SK-N-SH (cell line): ENCODE measurements around the gene ZDHHC11. TPM values are rescaled to one million over a fixed set of nuclear protein-coding genes. Genes with fewer than 3 reads are reported as not detected.
"Not testable (repeated sequence)": the region's sequence is repeated elsewhere in the genome, so short reads cannot be mapped to it uniquely, and the experiment has no call there.

ENCODE experiments used
- CTCF ChIA-PET: fragments of 300-600, 350-600 bp; formaldehyde crosslinking; extraction: SDS; loops from one replicate; lab custom pipeline; 2021; lab: Yijun Ruan, JAX
- POLR2A ChIA-PET: fragments of 350-600 bp; sonication (Branson Sonifier 250); formaldehyde crosslinking; extraction: SDS; loops from one replicate; lab custom pipeline; 2020; ENCODE audit warnings: antibody characterized with exemption, inconsistent platforms; lab: Yijun Ruan, JAX
- DNase-seq: peaks from one replicate; pipeline ENCODE4 v3.0.0; 2012
- H2AFZ ChIP-seq: fragments of 200-600 bp; sonication (generic); 2 replicates; pipeline ENCODE4 v1.8.1; 2016; ENCODE audit warnings: antibody characterized with exemption, mild to moderate bottlenecking, low read depth
- H3F3A ChIP-seq: fragments of 200-600 bp; sonication (generic); replicated peaks from 2 replicates; pipeline ENCODE3; 2016; ENCODE audit warnings: antibody characterized with exemption, mild to moderate bottlenecking; ENCODE audit not compliant: insufficient read depth
- H3K27ac ChIP-seq, 2 experiments: fragments of 200-500 bp in 1 of 2; fragments of 200-600 bp in 1 of 2; sonication (Bioruptor generic) in 1 of 2; sonication (generic), shearing (Covaris generic) in 1 of 2; 2 replicates each; pipeline versions ENCODE4 v1.5.1 to v1.6.1; 2014 to 2016; ENCODE audit warnings: low read depth in 2 of 2, inconsistent platforms in 1 of 2, low read length in 1 of 2, mild to moderate bottlenecking in 1 of 2, mixed read lengths in 1 of 2
- H3K27me3 ChIP-seq: fragments of 200-600 bp; sonication (generic), shearing (Covaris generic); 2 replicates; pipeline ENCODE4 v1.6.1; 2016; ENCODE audit warnings: mixed run types; ENCODE audit not compliant: insufficient read depth
- H3K36me3 ChIP-seq, 2 experiments: fragments of 200-500 bp in 1 of 2; fragments of 200-600 bp in 1 of 2; sonication (Bioruptor generic) in 1 of 2; sonication (generic) in 1 of 2; replicated peaks in 1 of 2; 2 replicates each; pipeline versions ENCODE3 to v1.5.1; 2014 to 2016; ENCODE audit warnings: low read length in 1 of 2, mild to moderate bottlenecking in 1 of 2; ENCODE audit not compliant: insufficient read depth in 2 of 2, control insufficient read depth in 1 of 2
- H3K4me1 ChIP-seq, 2 experiments: fragments of 200-500 bp in 1 of 2; fragments of 200-600 bp in 1 of 2; sonication (Bioruptor generic) in 1 of 2; sonication (generic), shearing (Covaris generic) in 1 of 2; 2 replicates each; pipeline versions ENCODE4 v1.5.1 to v1.6.1; 2014 to 2016; ENCODE audit warnings: low read depth in 1 of 2, low read length in 1 of 2, mixed run types in 1 of 2; ENCODE audit not compliant: insufficient read depth in 2 of 2, control insufficient read depth in 1 of 2
- H3K4me2 ChIP-seq: fragments of 200-600 bp; sonication (generic), shearing (Covaris generic); 2 replicates; pipeline ENCODE4 v1.6.1; 2017; ENCODE audit warnings: mixed run types
- H3K4me3 ChIP-seq, 2 experiments: fragments of 200-500 bp in 1 of 2; fragments of 200-600 bp in 1 of 2; sonication (Bioruptor generic) in 1 of 2; sonication (generic), shearing (Covaris generic) in 1 of 2; 2 replicates each; pipeline versions ENCODE4 v1.5.1 to v1.8.1; 2014 to 2016; ENCODE audit warnings: low read depth in 2 of 2, inconsistent platforms in 1 of 2, low read length in 1 of 2, mild to moderate bottlenecking in 1 of 2, mixed read lengths in 1 of 2, moderate library complexity in 1 of 2
- H3K79me2 ChIP-seq: fragments of 200-600 bp; sonication (generic); 2 replicates; pipeline ENCODE4 v1.8.1; 2017; ENCODE audit warnings: mild to moderate bottlenecking; ENCODE audit not compliant: insufficient read depth
- H3K9ac ChIP-seq: fragments of 200-600 bp; sonication (generic); 2 replicates; pipeline ENCODE4 v1.6.1; 2017; ENCODE audit warnings: mixed run types
- H3K9me2 ChIP-seq: fragments of 200-600 bp; sonication (generic); 2 replicates; pipeline ENCODE4 v1.6.1; 2017; ENCODE audit warnings: mixed run types
- H3K9me3 ChIP-seq: fragments of 200-600 bp; sonication (generic); 2 replicates; pipeline ENCODE4 v1.6.1; 2017; ENCODE audit warnings: mixed run types, mild to moderate bottlenecking, moderate library complexity
- H4K20me1 ChIP-seq: fragments of 200-600 bp; sonication (generic); 2 replicates; pipeline ENCODE4 v1.6.1; 2017; ENCODE audit warnings: mild to moderate bottlenecking, mixed run types; ENCODE audit not compliant: insufficient read depth
- EP300 ChIP-seq, 2 experiments: IDR thresholded peaks; 2 replicates each; pipeline versions ENCODE4 v1.4.0 to v1.6.1; 2012; ENCODE audit warnings: borderline replicate concordance in 1 of 2, low read depth in 1 of 2, low read length in 1 of 2
- JUND ChIP-seq: IDR thresholded peaks from 2 replicates; pipeline ENCODE4 v1.4.0; 2012
- WGBS: methylation state at CpG from one replicate; pipeline ENCODE4 v1.1.6; 2017; ENCODE audit warnings: low lambda C conversion rate; 5-methylcytosine and 5-hydroxymethylcytosine counted together
- polyA plus RNA-seq, 3 experiments: library from polyadenylated mRNA; depleted of rRNA; stranded (reverse); fragments of >200 nt; gene quantifications; 2 replicates each; pipeline ENCODE4 v1.2.3, GENCODE V29; 2012
- TF ChIP-seq, protein P1 (sequence below): IDR thresholded peaks from 2 replicates; pipeline ENCODE4 v1.4.0; 2012; ENCODE audit warnings: low read depth, borderline replicate concordance

The ZDHHC11 gene
- polyA plus RNA-seq, 1 of the 3 experiments (the other 2 are of a cell fraction) = 0.76 TPM

DNA sequence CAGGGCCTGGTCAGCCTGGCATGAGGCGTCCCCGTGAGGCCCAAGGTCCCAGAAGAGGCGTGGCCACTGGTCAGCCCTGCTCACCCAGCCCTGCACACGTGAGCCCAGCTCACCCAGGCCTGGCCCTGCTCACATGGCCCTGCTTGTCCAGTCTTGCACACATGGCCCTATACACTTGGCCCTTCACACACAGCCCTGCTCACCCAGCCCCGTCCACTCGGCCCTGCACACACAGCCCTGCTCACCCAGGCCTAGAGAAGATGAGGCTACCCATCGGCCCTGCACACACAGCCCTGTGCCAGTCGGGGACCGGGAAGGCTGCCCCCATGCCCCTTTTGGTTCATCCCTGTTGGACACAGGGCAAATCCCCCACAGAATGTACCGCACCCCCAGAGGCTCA is 94.6 kb downstream of the ZDHHC11 start:
- H3F3A ChIP-seq = no peaks in the 10 kb centered on the region
- TF ChIP-seq, protein P1, sequence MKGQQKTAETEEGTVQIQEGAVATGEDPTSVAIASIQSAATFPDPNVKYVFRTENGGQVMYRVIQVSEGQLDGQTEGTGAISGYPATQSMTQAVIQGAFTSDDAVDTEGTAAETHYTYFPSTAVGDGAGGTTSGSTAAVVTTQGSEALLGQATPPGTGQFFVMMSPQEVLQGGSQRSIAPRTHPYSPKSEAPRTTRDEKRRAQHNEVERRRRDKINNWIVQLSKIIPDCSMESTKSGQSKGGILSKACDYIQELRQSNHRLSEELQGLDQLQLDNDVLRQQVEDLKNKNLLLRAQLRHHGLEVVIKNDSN = no peak
- TF ChIP-seq EP300 (IDR thresholded peaks at IDR 0.05; ENCODE audit: borderline replicate concordance in 1 of 2, low read depth in 1 of 2, low read length in 1 of 2) = no peak
- TF ChIP-seq JUND = no peak
- no peak overlapping the region for H3K9ac ChIP-seq
- POLR2A ChIA-PET = no interaction called here
- no peaks in the 10 kb centered on the region for H3K36me3 ChIP-seq
- WGBS = 29% methylated on average over 7 of the region's 10 CpGs
- H3K9me2 ChIP-seq = no peaks in the 10 kb centered on the region
- H2AFZ ChIP-seq = no peak overlapping the region
- no peaks in the 10 kb centered on the region for H3K9me3 ChIP-seq
- H4K20me1 ChIP-seq = no peaks in the 10 kb centered on the region
- peaks cover 0 to 14% of the 10 kb centered on the region in 2 experiments; a peak in 1 of 4 replicates for H3K4me1 ChIP-seq
- H3K4me2 ChIP-seq = no peak overlapping the region
- H3K79me2 ChIP-seq = no peaks in the 10 kb centered on the region
- no peaks in the 10 kb centered on the region; the same call in 1 of the 2 replicates for H3K27me3 ChIP-seq
- peak; percentile 14 for DNase-seq
- CTCF ChIA-PET = no interaction called here
- no peak overlapping the region for H3K4me3 ChIP-seq
- H3K27ac ChIP-seq = no peak overlapping the region

DNA sequence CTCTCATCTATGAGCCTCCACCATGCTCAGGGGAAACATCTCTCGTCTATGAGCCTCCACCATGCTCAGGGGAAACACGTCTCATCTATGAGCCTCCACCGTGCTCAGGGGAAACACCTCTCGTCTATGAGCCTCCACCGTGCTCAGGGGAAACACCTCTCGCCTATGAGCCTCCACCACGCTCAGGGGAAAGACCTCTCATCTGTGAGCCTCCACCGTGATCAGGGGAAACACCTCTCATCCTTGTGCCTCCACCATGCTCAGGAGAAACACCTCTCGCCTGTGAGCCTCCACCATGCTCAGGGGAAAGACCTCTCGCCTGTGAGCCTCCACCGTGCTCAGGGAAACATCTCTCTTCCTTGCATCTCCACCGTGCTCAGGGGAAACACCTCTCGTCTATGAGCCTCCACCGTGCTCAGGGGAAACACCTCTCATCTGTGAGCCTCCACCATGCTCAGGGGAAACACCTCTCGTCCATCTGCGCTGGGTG is 96.6 kb downstream of the ZDHHC11 start:
- CTCF ChIA-PET, H3K9me2 ChIP-seq, H3K9ac ChIP-seq, H3K4me3 ChIP-seq, H3F3A ChIP-seq, H3K27ac ChIP-seq, H3K27me3 ChIP-seq, H3K9me3 ChIP-seq, H2AFZ ChIP-seq, DNase-seq, H4K20me1 ChIP-seq, H3K4me2 ChIP-seq, POLR2A ChIA-PET, H3K79me2 ChIP-seq, H3K36me3 ChIP-seq: not testable (repeated sequence)
- H3K4me1 ChIP-seq = peaks cover 0 to 14% of the 10 kb centered on the region in 2 experiments; a peak in 1 of 4 replicates
- 30% methylated on average over 16 of the region's 16 CpGs for WGBS

DNA sequence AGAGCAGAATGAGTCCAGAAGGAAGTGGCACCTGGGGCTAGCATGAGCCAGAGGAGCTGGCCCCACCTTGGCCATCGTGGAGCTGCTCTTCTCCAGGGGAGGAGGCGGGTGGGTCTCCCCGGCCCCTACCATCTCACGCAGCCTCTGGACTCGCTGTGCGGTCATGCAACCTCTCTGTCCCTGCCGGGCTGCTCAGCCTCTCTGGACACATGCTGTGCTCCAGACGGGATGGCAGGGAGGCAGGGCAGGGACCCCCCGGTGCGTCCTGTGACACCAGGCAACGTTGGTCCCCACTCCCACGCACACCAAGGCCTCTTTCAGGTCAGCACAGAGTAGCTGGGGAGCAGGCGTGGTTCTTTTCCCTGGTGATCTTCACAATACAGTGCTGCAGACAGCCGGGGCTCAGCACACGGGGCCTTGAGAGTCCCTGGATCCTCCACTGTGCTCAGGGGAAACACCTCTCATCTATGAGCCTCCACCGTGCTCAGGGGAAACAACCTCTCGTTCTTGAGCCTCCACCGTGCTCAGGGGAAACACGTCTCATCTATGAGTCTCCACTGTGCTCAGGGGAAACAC is 97.1 kb downstream of the ZDHHC11 start:
- POLR2A ChIA-PET, DNase-seq, CTCF ChIA-PET: not testable (repeated sequence)

DNA sequence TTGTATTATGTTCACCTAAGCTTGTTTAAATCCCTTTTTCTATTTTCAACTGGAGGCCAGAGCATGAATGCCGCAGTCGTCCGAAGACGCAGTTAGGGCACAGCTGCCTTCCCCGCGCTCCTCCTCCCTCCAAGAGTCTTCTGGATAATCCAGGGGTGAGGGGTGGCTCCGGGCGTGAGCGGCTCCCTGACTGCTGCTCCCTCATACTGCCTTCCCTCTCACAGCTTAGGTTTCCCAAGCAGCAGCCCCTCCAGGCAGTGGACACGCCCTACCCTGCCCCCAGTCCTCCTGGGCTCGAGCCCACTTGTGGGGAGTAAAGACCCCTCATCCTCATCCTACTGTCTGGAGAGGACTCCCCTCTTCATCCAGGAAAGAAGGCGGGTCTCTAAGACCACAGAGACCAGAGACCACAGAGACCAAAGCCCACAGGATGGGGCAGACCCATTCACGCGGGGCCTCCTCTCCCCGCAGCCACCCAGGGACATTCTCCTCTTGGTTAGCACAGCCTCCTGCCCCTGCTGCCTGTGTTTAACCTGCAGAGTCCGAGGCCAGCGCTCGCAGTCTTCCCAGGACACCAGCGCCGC is 98.2 kb downstream of the ZDHHC11 start:
- H3K4me1 ChIP-seq, H3K79me2 ChIP-seq, H3F3A ChIP-seq, H3K36me3 ChIP-seq, H3K9ac ChIP-seq, H2AFZ ChIP-seq, CTCF ChIA-PET, H3K27me3 ChIP-seq, H3K9me2 ChIP-seq, H3K4me3 ChIP-seq, H3K27ac ChIP-seq, H3K9me3 ChIP-seq, POLR2A ChIA-PET, H4K20me1 ChIP-seq, H3K4me2 ChIP-seq: not testable (repeated sequence)
- 61% methylated on average over 13 of the region's 20 CpGs for WGBS
- DNase-seq = peak; percentile 1

More for the DNA sequence above, 97.1 kb downstream of the ZDHHC11 start:
- H4K20me1 ChIP-seq, H3K4me2 ChIP-seq, H2AFZ ChIP-seq, H3K27me3 ChIP-seq, H3F3A ChIP-seq, H3K9ac ChIP-seq, H3K79me2 ChIP-seq, H3K27ac ChIP-seq, H3K36me3 ChIP-seq, H3K9me2 ChIP-seq, H3K9me3 ChIP-seq, H3K4me3 ChIP-seq: not testable (repeated sequence)
- WGBS = 42% methylated on average over 14 of the region's 19 CpGs
- H3K4me1 ChIP-seq = peaks cover 0 to 14% of the 10 kb centered on the region in 2 experiments; a peak in 1 of 4 replicates

DNA sequence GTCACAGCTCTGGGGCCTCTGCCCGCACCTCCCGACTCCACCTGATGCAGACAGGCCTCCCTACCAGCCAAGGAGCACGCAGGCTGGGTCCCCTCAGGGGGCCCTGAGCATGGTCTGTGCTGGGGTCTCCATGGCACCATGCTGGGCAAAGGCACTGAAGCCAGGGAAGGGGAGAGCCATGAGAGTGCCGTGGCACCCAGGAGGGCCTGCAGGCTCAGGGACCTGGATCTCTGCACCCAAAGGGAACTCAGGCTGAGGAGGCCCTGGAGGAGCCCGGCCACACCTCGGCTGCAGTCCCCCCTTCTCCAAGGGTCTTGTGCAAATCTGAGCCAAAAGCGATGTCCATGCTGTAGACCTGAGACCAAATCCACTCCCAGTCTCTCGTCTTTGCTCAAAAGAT is 98.8 kb downstream of the ZDHHC11 start:
- 44% methylated on average over 4 of the region's 8 CpGs for WGBS
- H3K27ac ChIP-seq, H3K4me1 ChIP-seq, DNase-seq, H3K4me3 ChIP-seq, H4K20me1 ChIP-seq, CTCF ChIA-PET, H3K9ac ChIP-seq, H3K9me2 ChIP-seq, H3F3A ChIP-seq, H3K27me3 ChIP-seq, H3K79me2 ChIP-seq, H2AFZ ChIP-seq, H3K4me2 ChIP-seq, H3K36me3 ChIP-seq, POLR2A ChIA-PET, H3K9me3 ChIP-seq: not testable (repeated sequence)
